VCaP (cell line): ENCODE results near the gene LAMA5.

ENCODE experiments used
- H3K27ac ChIP-seq: fragments of 450-650 bp; 2 replicates; pipeline ENCODE4 v1.5.1; 2017
- CTCF ChIP-seq: fragments of 450-650 bp; conservative IDR thresholded peaks from 2 replicates; pipeline ENCODE4 v1.5.1; 2017; ENCODE audit warnings: mild to moderate bottlenecking, moderate library complexity

LAMA5 gene

GRCh38 chr20:62403331-62403730 is 36.2 kb upstream of the LAMA5 start:
- no peak for TF ChIP-seq CTCF
- no peak overlapping the region for H3K27ac ChIP-seq

GRCh38 chr20:62402456-62403150 is 35.5 kb upstream of the LAMA5 start:
- no peak overlapping the region for H3K27ac ChIP-seq
- TF ChIP-seq CTCF, result no peak

GRCh38 chr20:62401331-62401779 is 34.2 kb upstream of the LAMA5 start:
- no peak overlapping the region for H3K27ac ChIP-seq
- TF ChIP-seq CTCF, result no peak

- no peak overlapping the region for H3K27ac ChIP-seq
- no peak for TF ChIP-seq CTCF
Observed at GRCh38 chr20:62400541-62400940, 33.4 kb upstream of the LAMA5 start.

GRCh38 chr20:62400021-62400420 is 32.9 kb upstream of the LAMA5 start:
- no peak for TF ChIP-seq CTCF
- H3K27ac ChIP-seq, result no peak overlapping the region

- H3K27ac ChIP-seq, result no peak overlapping the region
- TF ChIP-seq CTCF, result no peak
Observed at GRCh38 chr20:62398120-62398821, 31.2 kb upstream of the LAMA5 start.

GRCh38 chr20:62396367-62397239 is 29.5 kb upstream of the LAMA5 start:
- H3K27ac ChIP-seq, result no peak overlapping the region
- no peak for TF ChIP-seq CTCF
